Spinal cord (tissue), 4 donors: ENCODE results near the gene ANKS3. TPM values are rescaled to one million over a fixed set of nuclear protein-coding genes. Genes with fewer than 3 reads are reported as not detected.

Source experiments
- polyA plus RNA-seq, 2 donors: library from polyadenylated mRNA; unstranded; fragments of 120-200 nt; gene quantifications; one replicate each; pipeline ENCODE4 v1.2.1, GENCODE V29; 2013; ENCODE audit not compliant: insufficient read length in 2 of 2
- small RNA-seq: library from RNA; depleted of rRNA; stranded (forward); fragments of <200 nt; gene quantifications from one replicate; pipeline ENCODE3, GENCODE V24; 2014; ENCODE audit warnings: low replicate concordance
- total RNA-seq, 2 donors: library from RNA; depleted of rRNA in 1 of 2; stranded (reverse); fragments of 120-200 nt in 1 of 2; fragments of >200 nt in 1 of 2; gene quantifications; one replicate each; pipeline versions ENCODE4 v1.2.3 to v1.2.4, GENCODE V29; 2013 to 2014

Gene ANKS3
- total and polyA plus RNA-seq, 4 donors: 20.2 to 48.1 (median 29.3) TPM

Small RNAs within 50 kb of the gene (small RNA-seq; reads per million reads assigned to genes)
- gene MIR6769A (not detected), gene RF00017 (not detected)

Other genes starting within 250 kb of the ANKS3 start
- gene CDIP1, start 195.5 kb downstream of the ANKS3 start, total RNA-seq: 10 to 100 TPM; 20.5 to 29.3 TPM
- gene CDIP1, start 195.5 kb downstream of the ANKS3 start, polyA plus RNA-seq: 10 to 100 TPM; 74.7 to 74.8 TPM
- under 1 TPM; 0.50 TPM for gene C16orf96, start 177.9 kb downstream of the ANKS3 start, total RNA-seq
- under 1 TPM; 0.71 to 0.74 TPM for gene C16orf96, start 177.9 kb downstream of the ANKS3 start, polyA plus RNA-seq
- 10 to 100 TPM in 1 of 2 donors, 1 to 10 TPM in 1; 2.2 to 11.2 TPM for gene UBALD1, start 119.4 kb downstream of the ANKS3 start, total RNA-seq
- 10 to 100 TPM; 40.3 to 42.6 TPM for gene UBALD1, start 119.4 kb downstream of the ANKS3 start, polyA plus RNA-seq
- 10 to 100 TPM; 29.5 to 31.3 TPM for gene MGRN1, start 109.4 kb downstream of the ANKS3 start, total RNA-seq
- 100 to 1,000 TPM; 106 to 113 TPM for gene MGRN1, start 109.4 kb downstream of the ANKS3 start, polyA plus RNA-seq
- 10 to 100 TPM; 30.6 to 39.5 TPM for gene NUDT16L1, start 40.7 kb downstream of the ANKS3 start, total RNA-seq
- gene NUDT16L1, start 40.7 kb downstream of the ANKS3 start, polyA plus RNA-seq: 10 to 100 TPM; 61.1 to 61.8 TPM
- gene DNAAF8, start 266 bp upstream of the ANKS3 start, total RNA-seq: 1 to 10 TPM; 1.2 to 4.1 TPM
- gene DNAAF8, start 266 bp upstream of the ANKS3 start, polyA plus RNA-seq: 1 to 10 TPM; 5.4 to 6.0 TPM
- gene ZNF500, start 32.9 kb upstream of the ANKS3 start, total RNA-seq: 10 to 100 TPM in 1 of 2 donors, 1 to 10 TPM in 1; 5.8 to 15.3 TPM
- 10 to 100 TPM; 13.6 to 21.7 TPM for gene ZNF500, start 32.9 kb upstream of the ANKS3 start, polyA plus RNA-seq
- under 1 TPM in 1 of 2 donors, not detected in 1; 0.28 TPM for gene SEPTIN12, start 54.1 kb upstream of the ANKS3 start, total RNA-seq
- under 1 TPM; 0.47 to 1.00 TPM for gene SEPTIN12, start 54.1 kb upstream of the ANKS3 start, polyA plus RNA-seq
- gene SMIM22, start 61.1 kb upstream of the ANKS3 start, total RNA-seq: not detected
- gene SMIM22, start 61.1 kb upstream of the ANKS3 start, polyA plus RNA-seq: 1 to 10 TPM; 1.4 to 2.4 TPM
- 10 to 100 TPM; 42.3 to 56.3 TPM for gene ROGDI, start 68.4 kb upstream of the ANKS3 start, total RNA-seq
- 100 to 1,000 TPM; 123 to 134 TPM for gene ROGDI, start 68.4 kb upstream of the ANKS3 start, polyA plus RNA-seq
- 10 to 100 TPM; 52.5 to 55.2 TPM for gene GLYR1, start 113.0 kb upstream of the ANKS3 start, total RNA-seq
- gene GLYR1, start 113.0 kb upstream of the ANKS3 start, polyA plus RNA-seq: 100 to 1,000 TPM; 106 to 134 TPM
- 10 to 100 TPM; 13.8 to 17.5 TPM for gene UBN1, start 113.2 kb upstream of the ANKS3 start, total RNA-seq
- gene UBN1, start 113.2 kb upstream of the ANKS3 start, polyA plus RNA-seq: 10 to 100 TPM; 15.6 to 17.1 TPM
- gene PPL, start 202.9 kb upstream of the ANKS3 start, total RNA-seq: 1 to 10 TPM; 2.7 to 3.8 TPM
- gene PPL, start 202.9 kb upstream of the ANKS3 start, polyA plus RNA-seq: 1 to 10 TPM; 3.6 to 5.6 TPM
- gene SEC14L5, start 224.1 kb upstream of the ANKS3 start, total RNA-seq: 1 to 10 TPM; 1.6 to 4.5 TPM
- gene SEC14L5, start 224.1 kb upstream of the ANKS3 start, polyA plus RNA-seq: 1 to 10 TPM in 1 of 2 donors, under 1 TPM in 1; 0.93 to 1.8 TPM